HCT116 (cell line): ENCODE measurements around the gene RFX2. TPM values are rescaled to one million over a fixed set of nuclear protein-coding genes. Genes with fewer than 3 reads are reported as not detected.

Source experiments
- ATAC-seq: fragments of 200-7000 bp; cut with Tn5 transposase; 2 replicates; pipeline ENCODE4 v1.9.1; 2020; ENCODE audit warnings: mild to moderate bottlenecking, moderate library complexity
- BruUV-seq: library from RNA; stranded (reverse); fragments of 400-500 nt; replicated peaks from 2 replicates; lab custom pipeline; 2021; lab: Mats Ljungman, UMichigan
- CTCF ChIA-PET: fragments of 300-600 bp; sonication (Branson Sonifier 250); formaldehyde crosslinking; loops from one replicate; lab custom pipeline; 2021; ENCODE audit warnings: antibody characterized with exemption; lab: Charles Lee
- POLR2A ChIA-PET: fragments of 300-600, 350-600 bp; sonication (Branson Sonifier 250); formaldehyde crosslinking; loops from one replicate; lab custom pipeline; 2021; ENCODE audit warnings: antibody characterized with exemption; lab: Charles Lee
- RAD21 ChIA-PET, 2 experiments: fragments of 300-600 bp; sonication (Branson Sonifier 250); formaldehyde crosslinking; loops; one replicate each; lab custom pipeline; 2023; ENCODE audit warnings: low total read pairs in 2 of 2; ENCODE audit not compliant: uncharacterized antibody in 2 of 2, unreplicated experiment in 2 of 2, low non-redundant PET in 1 of 2; lab: Charles Lee
- DNase-seq: peaks from one replicate; pipeline ENCODE4 v3.0.0-alpha.2; 2010; ENCODE audit warnings: low read depth, low spot score
- H2AFZ ChIP-seq: fragments of 200-600 bp; shearing (Covaris generic), sonication (generic); 2 replicates; pipeline ENCODE4 v1.6.1; 2017; ENCODE audit warnings: low read depth, mixed run types, mixed read lengths, antibody characterized with exemption, low read length; ENCODE audit not compliant: poor library complexity, severe bottlenecking
- H3K27ac ChIP-seq: 2 replicates; pipeline ENCODE4 v1.5.1; 2012; ENCODE audit warnings: low read depth, low read length
- H3K27me3 ChIP-seq: fragments of 200-600 bp; sonication (generic); 2 replicates; pipeline ENCODE4 v1.6.1; 2016; ENCODE audit warnings: mixed run types, low read length, mixed read lengths; ENCODE audit not compliant: insufficient read depth
- H3K36me3 ChIP-seq, 2 experiments: fragments of 200-500 bp in 1 of 2; fragments of 200-600 bp in 1 of 2; sonication (Bioruptor generic) in 1 of 2; sonication (generic) in 1 of 2; 2 replicates each; pipeline versions ENCODE4 v1.5.1 to v1.6.1; 2014 to 2016; ENCODE audit warnings: low read length in 2 of 2, inconsistent platforms in 1 of 2, mixed read lengths in 1 of 2, mixed run types in 1 of 2; ENCODE audit not compliant: insufficient read depth in 2 of 2, control insufficient read depth in 1 of 2
- H3K4me1 ChIP-seq, 2 experiments: fragments of 200-600 bp in 1 of 2; sonication (generic) in 1 of 2; 2 replicates each; pipeline versions ENCODE4 v1.5.1 to v1.6.1; 2012 to 2017; ENCODE audit warnings: low read length in 2 of 2, inconsistent platforms in 1 of 2, mild to moderate bottlenecking in 1 of 2, mixed read lengths in 1 of 2, mixed run types in 1 of 2, moderate library complexity in 1 of 2; ENCODE audit not compliant: insufficient read depth in 2 of 2, control insufficient read depth in 1 of 2
- H3K4me2 ChIP-seq: fragments of 200-600 bp; sonication (generic); 2 replicates; pipeline ENCODE4 v1.6.1; 2017; ENCODE audit warnings: mixed run types, low read length, mixed read lengths
- H3K4me3 ChIP-seq, 2 experiments: fragments of 200-600 bp in 1 of 2; sonication (generic) in 1 of 2; replicated peaks in 1 of 2; 2 replicates each; pipeline ENCODE4 v1.5.1; 2011 to 2016; ENCODE audit warnings: low read length in 2 of 2, control low read depth in 1 of 2, low read depth in 1 of 2, mild to moderate bottlenecking in 1 of 2, mixed read lengths in 1 of 2, mixed run types in 1 of 2
- H3K79me2 ChIP-seq: fragments of 200-600 bp; sonication (generic); 2 replicates; pipeline ENCODE4 v1.6.1; 2017; ENCODE audit warnings: mild to moderate bottlenecking, mixed run types, low read length, moderate library complexity, mixed read lengths; ENCODE audit not compliant: insufficient read depth
- H3K9ac ChIP-seq: fragments of 200-600 bp; sonication (generic); 2 replicates; pipeline ENCODE4 v1.6.1; 2016; ENCODE audit warnings: low read length, mixed read lengths
- H3K9me2 ChIP-seq: fragments of 200-600 bp; sonication (generic), shearing (Covaris generic); 2 replicates; pipeline ENCODE4 v1.6.1; 2017; ENCODE audit warnings: mixed run types, mild to moderate bottlenecking, moderate library complexity; ENCODE audit not compliant: insufficient read depth
- H3K9me3 ChIP-seq, 2 experiments: fragments of 200-500 bp in 1 of 2; fragments of 200-600 bp in 1 of 2; sonication (Bioruptor generic) in 1 of 2; sonication (generic) in 1 of 2; 2 replicates each; pipeline ENCODE4 v1.6.1; 2014 to 2017; ENCODE audit warnings: low read length in 2 of 2, mixed read lengths in 2 of 2, inconsistent platforms in 1 of 2, low read depth in 1 of 2, mild to moderate bottlenecking in 1 of 2, mixed run types in 1 of 2, moderate library complexity in 1 of 2; ENCODE audit not compliant: control insufficient read depth in 1 of 2, insufficient read depth in 1 of 2
- H4K20me1 ChIP-seq: fragments of 200-600 bp; sonication (generic), shearing (Covaris generic); 2 replicates; pipeline ENCODE4 v1.6.1; 2017; ENCODE audit warnings: mixed run types, mild to moderate bottlenecking, moderate library complexity; ENCODE audit not compliant: insufficient read depth
- CEBPB ChIP-seq: IDR thresholded peaks from 2 replicates; pipeline ENCODE4 v1.6.1; 2012; ENCODE audit warnings: low read depth
- EGR1 ChIP-seq: IDR thresholded peaks from 2 replicates; pipeline ENCODE4 v1.6.1; 2012; ENCODE audit warnings: low read depth
- EZH2 ChIP-seq: fragments of 200-600 bp; sonication (generic); IDR thresholded peaks from 2 replicates; pipeline ENCODE4 v1.6.1; 2017; ENCODE audit warnings: antibody characterized with exemption, mixed run types
- JUND ChIP-seq: IDR thresholded peaks from 2 replicates; pipeline ENCODE4 v1.6.1; 2012
- POLR2AphosphoS5 ChIP-seq: IDR thresholded peaks from 2 replicates; pipeline ENCODE4 v1.6.1; 2011; ENCODE audit warnings: mild to moderate bottlenecking, low read depth, low read length, moderate library complexity
- RAD21 ChIP-seq: IDR thresholded peaks from 2 replicates; pipeline ENCODE4 v1.6.1; 2012; ENCODE audit warnings: low read depth, mild to moderate bottlenecking
- SIN3A ChIP-seq: IDR thresholded peaks from 2 replicates; pipeline ENCODE4 v1.6.1; 2012; ENCODE audit warnings: low read depth
- ZFX ChIP-seq: fragments of 450-650 bp; IDR thresholded peaks from 2 replicates; pipeline ENCODE4 v1.6.1; 2017
- ZNF274 ChIP-seq: fragments of 200-500 bp; sonication (Bioruptor generic); IDR thresholded peaks from 2 replicates; pipeline ENCODE4 v1.6.1; 2014; ENCODE audit warnings: mild to moderate bottlenecking, low read depth, low read length, inconsistent platforms
- intact Hi-C: fragments of 100-400 bp; cut with micrococcal nuclease; formaldehyde crosslinking; loops from 2 replicates; pipeline ENCODE4 v1.10.0; 2022
- total RNA-seq: library from RNA; stranded (reverse); gene quantifications from one replicate; pipeline ENCODE4 v1.2.1, GENCODE V29; 2021; ENCODE audit not compliant: unreplicated experiment
- TF ChIP-seq, protein P1 (sequence below), 3 experiments: fragments of 200-600 bp in 1 of 3; sonication (generic) in 1 of 3; IDR thresholded peaks in 2 of 3; conservative IDR thresholded peaks in 1 of 3; 2 replicates each; pipeline ENCODE4 v1.5.1; 2012 to 2017; ENCODE audit warnings: low read depth in 2 of 3, low read length in 2 of 3, antibody characterized with exemption in 1 of 3, borderline replicate concordance in 1 of 3, control low read depth in 1 of 3, mild to moderate bottlenecking in 1 of 3, mixed read lengths in 1 of 3, mixed run types in 1 of 3, moderate library complexity in 1 of 3; ENCODE audit not compliant: insufficient read depth in 1 of 3
- TF ChIP-seq, protein P2 (sequence below): IDR thresholded peaks from 2 replicates; pipeline ENCODE4 v1.6.1; 2011; ENCODE audit warnings: mild to moderate bottlenecking, low read length, moderate library complexity; ENCODE audit not compliant: insufficient replicate concordance; ENCODE audit errors: extremely low read depth

RFX2 gene
- total RNA-seq, 1 experiment from 2014 or later = 13.7 TPM

DNA sequence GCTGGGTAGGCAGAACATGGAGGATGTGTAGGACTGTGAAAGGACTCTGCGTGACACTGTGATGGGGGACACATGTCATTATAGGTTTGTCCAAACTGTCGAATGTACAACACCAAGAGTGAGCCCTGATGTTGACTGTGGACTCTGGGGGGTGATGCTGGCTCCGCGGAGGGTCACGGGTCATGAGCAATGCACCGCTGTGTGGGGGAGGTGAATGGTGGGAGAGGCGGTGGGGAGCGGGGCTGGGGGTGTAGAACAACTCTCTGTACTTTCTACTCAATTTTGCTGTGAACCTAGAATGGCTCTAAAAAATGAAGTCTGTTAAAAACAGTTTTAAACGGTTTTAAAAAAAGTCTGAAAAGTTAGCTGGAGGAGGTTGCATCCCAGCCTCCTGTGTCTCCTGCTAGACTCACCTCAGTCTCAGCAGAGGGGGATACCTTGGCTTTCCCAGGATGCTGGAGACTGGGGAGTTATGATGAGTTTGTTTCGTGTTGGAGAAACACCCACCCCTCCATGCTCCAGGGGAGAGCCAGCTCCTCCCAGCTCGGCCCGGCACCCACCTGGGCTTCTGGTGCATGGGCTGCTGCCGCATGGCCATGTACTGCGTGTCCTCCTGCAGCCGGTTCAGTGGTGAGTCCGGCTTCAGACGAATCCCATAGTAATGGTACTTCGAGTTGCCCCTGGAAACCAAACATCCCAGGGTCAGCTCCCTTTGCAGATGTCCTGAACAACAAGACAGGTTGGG is 97.7 kb downstream of the RFX2 start (continued):
- TF ChIP-seq SIN3A (no peak), ZNF274 (no peak), ZFX (no peak)

DNA sequence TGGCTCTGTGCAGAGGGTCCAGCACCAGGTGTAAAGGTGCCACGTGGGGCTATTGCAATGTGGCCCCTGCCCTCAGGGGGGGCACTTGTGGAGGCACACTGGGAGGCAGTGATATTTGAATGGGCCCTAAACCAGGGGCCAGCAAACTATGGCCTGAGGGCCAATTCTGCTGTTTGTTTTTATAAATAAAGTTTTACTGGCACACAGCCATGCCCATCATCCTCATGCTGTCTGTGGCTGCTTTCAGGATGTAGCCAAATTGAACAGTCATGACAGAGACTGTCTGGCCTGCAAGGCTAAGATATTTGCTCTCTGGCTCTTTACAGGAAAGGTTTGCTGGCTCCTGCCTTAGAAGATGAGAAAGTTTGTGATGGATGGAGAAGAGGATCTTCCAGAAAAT is 98.5 kb downstream of the RFX2 start:
- no peak for DNase-seq
- Histone ChIP-seq H2AFZ (no peak overlapping the region), H3K27ac (no peak overlapping the region), H3K79me2 (no peaks in the 10 kb centered on the region), H4K20me1 (no peaks in the 10 kb centered on the region), H3K4me2 (no peak overlapping the region), H3K36me3 (no peaks in the 10 kb centered on the region), H3K9me2 (no peaks in the 10 kb centered on the region), H3K9ac (no peak overlapping the region), H3K4me1 (no peaks in the 10 kb centered on the region), H3K4me3 (no peak overlapping the region), H3K27me3 (no peaks in the 10 kb centered on the region), H3K9me3 (no peaks in the 10 kb centered on the region)
- BruUV-seq = no TSS peak
- RAD21 ChIA-PET = no interaction called here
- TF ChIP-seq EGR1 (no peak), SIN3A (no peak), CEBPB (no peak), RAD21 (no peak), POLR2AphosphoS5 (no peak), JUND (no peak), EZH2 (no peak)
- TF ChIP-seq, protein P1, sequence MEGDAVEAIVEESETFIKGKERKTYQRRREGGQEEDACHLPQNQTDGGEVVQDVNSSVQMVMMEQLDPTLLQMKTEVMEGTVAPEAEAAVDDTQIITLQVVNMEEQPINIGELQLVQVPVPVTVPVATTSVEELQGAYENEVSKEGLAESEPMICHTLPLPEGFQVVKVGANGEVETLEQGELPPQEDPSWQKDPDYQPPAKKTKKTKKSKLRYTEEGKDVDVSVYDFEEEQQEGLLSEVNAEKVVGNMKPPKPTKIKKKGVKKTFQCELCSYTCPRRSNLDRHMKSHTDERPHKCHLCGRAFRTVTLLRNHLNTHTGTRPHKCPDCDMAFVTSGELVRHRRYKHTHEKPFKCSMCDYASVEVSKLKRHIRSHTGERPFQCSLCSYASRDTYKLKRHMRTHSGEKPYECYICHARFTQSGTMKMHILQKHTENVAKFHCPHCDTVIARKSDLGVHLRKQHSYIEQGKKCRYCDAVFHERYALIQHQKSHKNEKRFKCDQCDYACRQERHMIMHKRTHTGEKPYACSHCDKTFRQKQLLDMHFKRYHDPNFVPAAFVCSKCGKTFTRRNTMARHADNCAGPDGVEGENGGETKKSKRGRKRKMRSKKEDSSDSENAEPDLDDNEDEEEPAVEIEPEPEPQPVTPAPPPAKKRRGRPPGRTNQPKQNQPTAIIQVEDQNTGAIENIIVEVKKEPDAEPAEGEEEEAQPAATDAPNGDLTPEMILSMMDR (IDR thresholded peaks at IDR 0.05 in 2 of 3, conservative IDR thresholded peaks at IDR 0.05 in 1 of 3; ENCODE audit: borderline replicate concordance in 1 of 3, insufficient read depth in 1 of 3, low read depth in 2 of 3, low read length in 2 of 3) = no peak
- TF ChIP-seq, protein P2, sequence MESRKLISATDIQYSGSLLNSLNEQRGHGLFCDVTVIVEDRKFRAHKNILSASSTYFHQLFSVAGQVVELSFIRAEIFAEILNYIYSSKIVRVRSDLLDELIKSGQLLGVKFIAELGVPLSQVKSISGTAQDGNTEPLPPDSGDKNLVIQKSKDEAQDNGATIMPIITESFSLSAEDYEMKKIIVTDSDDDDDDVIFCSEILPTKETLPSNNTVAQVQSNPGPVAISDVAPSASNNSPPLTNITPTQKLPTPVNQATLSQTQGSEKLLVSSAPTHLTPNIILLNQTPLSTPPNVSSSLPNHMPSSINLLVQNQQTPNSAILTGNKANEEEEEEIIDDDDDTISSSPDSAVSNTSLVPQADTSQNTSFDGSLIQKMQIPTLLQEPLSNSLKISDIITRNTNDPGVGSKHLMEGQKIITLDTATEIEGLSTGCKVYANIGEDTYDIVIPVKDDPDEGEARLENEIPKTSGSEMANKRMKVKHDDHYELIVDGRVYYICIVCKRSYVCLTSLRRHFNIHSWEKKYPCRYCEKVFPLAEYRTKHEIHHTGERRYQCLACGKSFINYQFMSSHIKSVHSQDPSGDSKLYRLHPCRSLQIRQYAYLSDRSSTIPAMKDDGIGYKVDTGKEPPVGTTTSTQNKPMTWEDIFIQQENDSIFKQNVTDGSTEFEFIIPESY = no peak
- POLR2A ChIA-PET = no interaction called here
- CTCF ChIA-PET = no interaction called here
- intact Hi-C loops = no loop called here
- ATAC-seq = no peak
